ENCODE data around the gene SLC7A11.
"Not testable (repeated sequence)": the region's sequence is repeated elsewhere in the genome, so short reads cannot be mapped to it uniquely, and the experiment has no call there.

Gene SLC7A11

DNA sequence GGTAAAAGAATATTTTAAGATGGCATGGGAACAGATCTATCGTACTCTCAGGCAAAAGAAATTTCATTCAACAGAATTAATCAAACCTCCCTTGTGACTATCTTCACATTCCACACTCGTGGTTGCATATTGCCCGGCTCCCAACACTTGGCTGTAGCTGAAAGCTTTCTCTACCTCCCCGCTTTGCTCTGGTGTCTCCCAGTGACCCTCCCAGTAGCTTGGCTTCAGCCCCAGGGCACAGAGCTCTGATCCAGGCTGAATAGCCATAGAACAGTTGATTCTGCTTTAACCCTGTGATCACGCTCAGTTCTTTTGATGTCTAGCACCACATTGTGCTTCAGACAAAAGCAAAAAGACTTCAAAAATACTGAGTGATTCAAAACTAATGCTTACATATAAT is 24.6 kb downstream of the SLC7A11 start:
- Histone ChIP-seq H3K9me3 (no peaks in the 10 kb centered on the region), H3K4me3 (ENCODE audit: low read depth, low read length) (no peak overlapping the region), H3K27me3 (no peaks in the 10 kb centered on the region), H3K4me1 (no peaks in the 10 kb centered on the region), H3K36me3 (no peaks in the 10 kb centered on the region)
- TF ChIP-seq, protein P1, sequence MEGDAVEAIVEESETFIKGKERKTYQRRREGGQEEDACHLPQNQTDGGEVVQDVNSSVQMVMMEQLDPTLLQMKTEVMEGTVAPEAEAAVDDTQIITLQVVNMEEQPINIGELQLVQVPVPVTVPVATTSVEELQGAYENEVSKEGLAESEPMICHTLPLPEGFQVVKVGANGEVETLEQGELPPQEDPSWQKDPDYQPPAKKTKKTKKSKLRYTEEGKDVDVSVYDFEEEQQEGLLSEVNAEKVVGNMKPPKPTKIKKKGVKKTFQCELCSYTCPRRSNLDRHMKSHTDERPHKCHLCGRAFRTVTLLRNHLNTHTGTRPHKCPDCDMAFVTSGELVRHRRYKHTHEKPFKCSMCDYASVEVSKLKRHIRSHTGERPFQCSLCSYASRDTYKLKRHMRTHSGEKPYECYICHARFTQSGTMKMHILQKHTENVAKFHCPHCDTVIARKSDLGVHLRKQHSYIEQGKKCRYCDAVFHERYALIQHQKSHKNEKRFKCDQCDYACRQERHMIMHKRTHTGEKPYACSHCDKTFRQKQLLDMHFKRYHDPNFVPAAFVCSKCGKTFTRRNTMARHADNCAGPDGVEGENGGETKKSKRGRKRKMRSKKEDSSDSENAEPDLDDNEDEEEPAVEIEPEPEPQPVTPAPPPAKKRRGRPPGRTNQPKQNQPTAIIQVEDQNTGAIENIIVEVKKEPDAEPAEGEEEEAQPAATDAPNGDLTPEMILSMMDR (IDR thresholded peaks at IDR 0.05; ENCODE audit: low read depth, low read length) = no peak
- DNase-seq = no peak

DNA sequence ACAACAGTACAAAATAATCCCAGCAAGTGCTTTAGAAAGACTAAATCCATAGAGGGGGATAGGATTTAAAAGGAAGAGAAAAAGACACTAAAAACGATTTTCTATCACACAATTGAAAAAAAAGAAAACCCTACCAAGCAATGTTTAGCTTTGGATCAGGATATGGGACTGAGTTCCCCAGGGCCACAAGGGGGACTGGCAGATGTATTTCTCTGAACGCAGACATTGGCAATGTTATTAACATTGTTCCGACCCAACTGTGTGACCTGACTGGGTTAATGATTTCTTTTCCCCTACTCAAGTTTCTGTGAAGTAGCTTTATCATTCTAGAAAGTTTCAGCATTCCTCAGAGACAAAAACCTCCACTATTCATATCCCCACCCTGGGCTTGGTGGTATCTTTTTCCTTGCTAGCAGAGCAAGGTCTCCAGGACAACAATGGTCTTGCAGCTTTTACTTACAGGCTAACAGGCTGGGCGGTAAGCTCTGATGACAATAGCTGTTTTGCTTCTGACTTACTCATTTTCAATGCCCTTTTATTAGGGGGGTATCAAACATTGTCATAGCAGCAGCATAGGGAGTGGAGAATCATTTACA is 25.8 kb downstream of the SLC7A11 start:
- no peaks in the 10 kb centered on the region for H3K9me3 ChIP-seq
- no peaks in the 10 kb centered on the region for H3K4me1 ChIP-seq
- no peak for DNase-seq
- H3K4me3 ChIP-seq (ENCODE audit: low read depth, low read length) = no peak overlapping the region
- H3K36me3 ChIP-seq = no peaks in the 10 kb centered on the region
- TF ChIP-seq, protein P1 (IDR thresholded peaks at IDR 0.05; ENCODE audit: low read depth, low read length) = 0 out of 2 replicates have a peak, but pooled peaks have one; percentile 5
- H3K27me3 ChIP-seq = no peaks in the 10 kb centered on the region

DNA sequence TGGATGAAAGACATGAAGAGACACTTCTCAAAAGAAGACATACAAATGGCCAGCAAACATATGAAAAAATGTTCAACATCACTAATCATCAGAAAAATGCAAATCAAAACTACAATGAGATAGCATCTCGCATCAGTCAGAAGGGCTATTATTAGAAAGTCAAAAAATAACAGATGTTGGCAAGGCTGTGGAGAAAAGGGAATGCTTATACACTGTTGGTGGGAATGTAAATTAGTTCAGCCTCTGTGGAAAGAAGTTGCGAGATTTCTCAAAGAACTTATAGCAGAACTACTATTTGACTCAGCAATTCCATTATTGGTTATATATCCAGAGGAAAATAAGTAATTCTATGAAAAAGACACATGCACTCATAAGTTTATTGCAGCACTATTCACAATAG is 31.6 kb downstream of the SLC7A11 start:
- H3K36me3 ChIP-seq; H3K9me3 ChIP-seq; H3K27me3 ChIP-seq; H3K4me1 ChIP-seq; DNase-seq; H3K4me3 ChIP-seq (ENCODE audit: low read depth, low read length): not testable (repeated sequence)

DNA sequence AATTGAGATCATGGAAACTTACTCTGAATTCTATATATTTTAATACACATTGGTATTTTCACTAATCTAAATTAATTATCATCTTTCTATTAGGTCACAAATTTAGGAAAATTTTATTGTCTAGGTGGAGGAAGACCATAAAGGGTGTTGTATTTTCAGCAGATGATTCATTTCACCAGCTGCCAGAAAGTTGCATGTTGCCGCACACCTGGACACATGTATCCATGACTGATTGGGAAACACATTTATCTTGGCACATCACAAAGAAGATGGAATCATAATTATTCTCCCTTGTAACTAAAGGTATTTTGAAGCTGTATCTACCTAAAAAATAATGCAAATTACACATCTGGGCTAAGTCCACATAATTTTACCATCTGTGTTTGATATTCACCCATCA is 33.1 kb downstream of the SLC7A11 start:
- Histone ChIP-seq H3K9me3 (no peaks in the 10 kb centered on the region), H3K27me3 (no peaks in the 10 kb centered on the region), H3K4me1 (no peaks in the 10 kb centered on the region), H3K4me3 (ENCODE audit: low read depth, low read length) (no peak overlapping the region), H3K36me3 (no peaks in the 10 kb centered on the region)
- no peak for DNase-seq
- TF ChIP-seq, protein P1 (IDR thresholded peaks at IDR 0.05; ENCODE audit: low read depth, low read length) = no peak

DNA sequence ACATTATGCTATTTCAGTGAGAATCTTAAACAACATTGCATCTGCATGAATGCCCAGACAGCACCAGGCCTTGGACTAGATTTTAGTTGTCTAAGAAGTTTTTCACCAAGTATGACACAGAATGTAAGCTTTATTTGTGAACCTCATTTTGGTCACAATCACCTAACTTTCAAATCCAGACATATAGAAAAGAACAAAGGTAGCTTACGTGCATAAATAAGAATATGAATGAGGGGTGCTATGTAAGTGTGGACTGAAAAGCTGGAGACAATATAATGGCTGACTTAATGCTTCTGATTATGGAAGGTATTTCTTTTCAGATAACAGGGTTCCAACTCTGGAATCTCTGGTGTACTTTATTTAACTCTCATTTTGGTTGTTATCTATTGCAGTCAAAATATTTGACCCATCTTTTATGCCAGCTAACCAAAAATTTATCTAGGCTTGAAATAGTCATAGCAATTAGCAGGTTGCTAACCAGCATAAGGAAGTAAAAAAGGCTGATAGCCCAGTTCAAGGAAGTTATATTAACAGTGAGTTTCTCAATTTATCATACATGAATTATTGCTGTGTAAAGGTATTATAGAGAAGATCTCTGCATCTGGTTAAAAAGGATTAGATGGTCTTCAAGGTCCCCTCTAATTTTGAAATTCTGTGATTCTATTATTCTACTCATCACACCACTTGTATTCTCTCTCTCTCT is 36.5 kb downstream of the SLC7A11 start:
- TF ChIP-seq, protein P1 (IDR thresholded peaks at IDR 0.05; ENCODE audit: low read depth, low read length) = no peak
- no peak for DNase-seq

DNA sequence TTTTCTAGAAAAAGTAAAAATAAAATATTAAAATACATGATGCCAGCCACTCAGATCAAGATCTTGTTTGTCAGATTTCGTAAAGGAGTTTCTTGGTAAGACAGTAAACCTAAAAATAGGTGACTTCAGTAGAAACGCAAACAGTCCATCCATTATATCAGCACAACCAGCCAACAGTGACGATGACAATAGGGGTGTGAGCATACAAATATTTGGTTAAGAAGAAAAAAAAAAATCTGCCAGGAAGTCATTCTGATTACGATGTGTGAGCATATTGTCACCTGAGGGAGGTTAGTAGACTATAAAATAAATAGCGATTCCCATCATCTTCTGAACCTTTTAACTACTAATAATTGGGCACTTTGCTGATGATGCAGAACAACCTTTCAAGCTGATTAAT is 37.6 kb downstream of the SLC7A11 start:
- Histone ChIP-seq H3K9me3 (no peaks in the 10 kb centered on the region), H3K4me1 (no peaks in the 10 kb centered on the region), H3K27me3 (no peaks in the 10 kb centered on the region), H3K4me3 (ENCODE audit: low read depth, low read length) (no peak overlapping the region), H3K36me3 (no peaks in the 10 kb centered on the region)
- TF ChIP-seq, protein P1 (IDR thresholded peaks at IDR 0.05; ENCODE audit: low read depth, low read length) = no peak
- DNase-seq = no peak

More for the DNA sequence above, 36.5 kb downstream of the SLC7A11 start:
- Histone ChIP-seq H3K9me3 (no peaks in the 10 kb centered on the region), H3K4me3 (ENCODE audit: low read depth, low read length) (no peak overlapping the region), H3K4me1 (no peaks in the 10 kb centered on the region), H3K36me3 (no peaks in the 10 kb centered on the region), H3K27me3 (no peaks in the 10 kb centered on the region)
